GM23338 (cell line): ENCODE results near the gene ELAVL4. TPM values are rescaled to one million over a fixed set of nuclear protein-coding genes. Genes with fewer than 3 reads are reported as not detected.

Experiments used
- ATAC-seq: fragments of 200-7000 bp; cut with Tn5 transposase; 3 replicates; pipeline ENCODE4 v1.9.1; 2020
- DNase-seq: peaks from one replicate; pipeline ENCODE4 v3.0.0-alpha.2; 2015; ENCODE audit warnings: low spot score
- H2AFZ ChIP-seq: fragments of 200-600 bp; sonication (generic); 2 replicates; pipeline ENCODE4 v1.8.0; 2016; ENCODE audit warnings: antibody characterized with exemption, mild to moderate bottlenecking, moderate library complexity
- H3F3A ChIP-seq: fragments of 200-600 bp; sonication (generic); replicated peaks from 2 replicates; pipeline ENCODE4 v1.8.0; 2017; ENCODE audit warnings: antibody characterized with exemption, mixed run types, low read depth
- H3K27ac ChIP-seq: fragments of 200-600 bp; sonication (generic); 2 replicates; pipeline ENCODE4 v1.6.1; 2016; ENCODE audit warnings: low read depth
- H3K27me3 ChIP-seq: fragments of 200-600 bp; sonication (generic); 2 replicates; pipeline ENCODE4 v1.8.0; 2016; ENCODE audit warnings: mild to moderate bottlenecking, mixed run types, moderate library complexity; ENCODE audit not compliant: insufficient read depth
- H3K36me3 ChIP-seq: fragments of 200-600 bp; sonication (generic); 2 replicates; pipeline ENCODE4 v1.8.0; 2016; ENCODE audit warnings: mild to moderate bottlenecking; ENCODE audit not compliant: insufficient read depth
- H3K4me1 ChIP-seq: fragments of 200-600 bp; sonication (generic); 2 replicates; pipeline ENCODE4 v1.8.0; 2016; ENCODE audit warnings: mild to moderate bottlenecking, moderate library complexity; ENCODE audit not compliant: insufficient read depth
- H3K4me2 ChIP-seq: fragments of 200-600 bp; sonication (generic); 2 replicates; pipeline ENCODE4 v1.7.1; 2017; ENCODE audit warnings: mixed run types
- H3K4me3 ChIP-seq: fragments of 200-600 bp; sonication (generic); 2 replicates; pipeline ENCODE4 v1.6.1; 2016; ENCODE audit warnings: mixed run types
- H3K79me2 ChIP-seq: fragments of 200-600 bp; sonication (generic); replicated peaks from 2 replicates; pipeline ENCODE4 v1.8.0; 2017; ENCODE audit warnings: mild to moderate bottlenecking; ENCODE audit not compliant: insufficient read depth
- H3K9me2 ChIP-seq: fragments of 200-600 bp; sonication (generic); 2 replicates; pipeline ENCODE4 v1.8.0; 2017; ENCODE audit not compliant: insufficient read depth
- H4K20me1 ChIP-seq: fragments of 200-600 bp; sonication (generic); replicated peaks from 2 replicates; pipeline ENCODE4 v1.8.0; 2017; ENCODE audit warnings: mild to moderate bottlenecking; ENCODE audit not compliant: insufficient read depth
- H3K27ac Mint-ChIP-seq: 2 replicates; pipeline ENCODE4 v1.8.0; 2020; ENCODE audit warnings: inconsistent platforms, mild to moderate bottlenecking, moderate library complexity, mixed read lengths
- H3K27me3 Mint-ChIP-seq: 3 replicates; pipeline ENCODE4 v1.8.0; 2022; ENCODE audit warnings: low read depth, mild to moderate bottlenecking, moderate library complexity, mixed read lengths, inconsistent platforms; ENCODE audit not compliant: insufficient read depth, poor library complexity
- H3K36me3 Mint-ChIP-seq: 3 replicates; pipeline ENCODE4 v1.8.0; 2021; ENCODE audit warnings: low read depth, mild to moderate bottlenecking, inconsistent platforms, moderate library complexity, mixed read lengths
- H3K4me1 Mint-ChIP-seq: 3 replicates; pipeline ENCODE4 v1.8.0; 2020; ENCODE audit warnings: mild to moderate bottlenecking, inconsistent platforms, mixed read lengths
- H3K4me3 Mint-ChIP-seq: 3 replicates; pipeline ENCODE4 v1.8.0; 2021; ENCODE audit warnings: moderate library complexity, mild to moderate bottlenecking, inconsistent platforms, mixed read lengths
- H3K9me3 Mint-ChIP-seq: 3 replicates; pipeline ENCODE4 v1.8.0; 2020; ENCODE audit warnings: moderate library complexity, mild to moderate bottlenecking, inconsistent platforms, mixed read lengths
- CREB1 ChIP-seq: fragments of 250-450 bp; sonication (Bioruptor Pico); IDR thresholded peaks from 2 replicates; pipeline ENCODE4 v1.5.0; 2020; ENCODE audit warnings: low read depth, mild to moderate bottlenecking, moderate library complexity
- EZH2 ChIP-seq: fragments of 200-600 bp; sonication (generic); IDR thresholded peaks from one replicate; pipeline ENCODE4 v1.8.0; 2017; ENCODE audit warnings: antibody characterized with exemption, mild to moderate bottlenecking, low read depth; ENCODE audit not compliant: unreplicated experiment
- POLR2AphosphoS5 ChIP-seq: IDR thresholded peaks from 2 replicates; pipeline ENCODE4 v1.6.1; 2016; ENCODE audit warnings: antibody characterized with exemption, low read depth
- STAT1 ChIP-seq: IDR thresholded peaks from one replicate; pipeline ENCODE4 v1.6.1; 2016; ENCODE audit warnings: antibody characterized with exemption; ENCODE audit not compliant: unreplicated experiment
- ZNF114 ChIP-seq: fragments of 250-450 bp; sonication (Bioruptor Pico); IDR thresholded peaks from 2 replicates; pipeline ENCODE4 v1.5.0; 2020; ENCODE audit warnings: mild to moderate bottlenecking, moderate library complexity
- ZNF331 ChIP-seq: fragments of 250-450 bp; sonication (Bioruptor Pico); IDR thresholded peaks from 2 replicates; pipeline ENCODE4 v1.5.0; 2020; ENCODE audit warnings: low read depth, mild to moderate bottlenecking, moderate library complexity
- polyA plus RNA-seq: library from polyadenylated mRNA; unstranded; fragments of >200 nt; fragmentation: Nextera tagmentation; extraction: Ambion mirVana; gene quantifications from 2 replicates; pipeline ENCODE4 v1.2.1, GENCODE V29; 2016
- total RNA-seq: library from RNA; depleted of rRNA; stranded (reverse); fragments of >200 nt; shearing (Covaris generic); gene quantifications from 2 replicates; pipeline ENCODE4 v1.2.3, GENCODE V29; 2014
- TF ChIP-seq, protein P1 (sequence below), 2 experiments: fragments of 200-600 bp in 1 of 2; sonication (generic) in 1 of 2; conservative IDR thresholded peaks; 2 replicates each; pipeline versions ENCODE4 v1.5.1 to v1.6.1; 2016 to 2017; ENCODE audit warnings: antibody characterized with exemption in 2 of 2, low read depth in 2 of 2, mild to moderate bottlenecking in 2 of 2, moderate library complexity in 1 of 2
- TF ChIP-seq, protein P2 (sequence below): IDR thresholded peaks from one replicate; pipeline ENCODE4 v1.6.1; 2018; ENCODE audit warnings: antibody characterized with exemption; ENCODE audit not compliant: unreplicated experiment
- TF ChIP-seq, protein P3 (sequence below): IDR thresholded peaks from 2 replicates; pipeline ENCODE4 v1.6.1; 2016; ENCODE audit warnings: antibody characterized with exemption

ELAVL4 gene
- total and polyA plus RNA-seq, 2 experiments from 2014 or later: 1.4 to 1.9 TPM

DNA sequence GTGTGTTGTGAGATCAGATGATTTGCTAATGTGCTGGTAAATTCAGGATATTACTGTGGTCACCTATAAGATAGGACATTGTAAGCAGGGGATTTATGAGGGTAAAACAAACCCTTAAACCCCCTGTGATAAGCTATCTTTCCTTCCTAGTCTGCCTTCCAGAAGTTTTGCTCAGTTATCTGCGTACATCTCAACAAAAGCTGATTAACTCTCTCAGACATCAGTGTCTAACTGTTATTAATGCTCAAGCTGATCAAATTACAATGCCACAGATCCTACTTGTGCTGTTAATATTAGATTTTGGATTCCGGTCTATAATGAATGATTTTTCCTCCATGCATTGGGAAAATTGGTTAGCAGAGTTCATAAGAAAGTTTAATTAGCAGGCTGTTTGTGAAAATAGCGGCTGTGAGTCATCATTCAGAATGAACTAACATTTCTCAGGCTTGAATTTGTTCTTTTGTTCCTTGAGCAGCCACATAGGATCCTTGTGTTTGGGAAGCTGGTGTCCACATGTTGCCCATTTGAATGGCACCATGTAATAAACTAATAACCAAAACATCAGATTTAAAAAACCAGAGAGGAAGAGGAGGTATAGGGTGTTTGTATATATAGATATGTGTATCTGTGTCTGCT is 48.7 kb downstream of the ELAVL4 start:
- no peaks in the 10 kb centered on the region for H3K36me3 ChIP-seq
- no peaks in the 10 kb centered on the region for H3K9me2 ChIP-seq
- H3F3A ChIP-seq: no peaks in the 10 kb centered on the region
- no peak overlapping the region for H3K27ac Mint-ChIP-seq
- TF ChIP-seq CREB1: no peak
- H3K27me3 Mint-ChIP-seq: no peaks in the 10 kb centered on the region
- no peak overlapping the region for H3K4me3 Mint-ChIP-seq
- H2AFZ ChIP-seq: no peak overlapping the region
- no peaks in the 10 kb centered on the region for H3K9me3 Mint-ChIP-seq
- no peak overlapping the region for H3K4me2 ChIP-seq
- H3K4me3 ChIP-seq: no peak overlapping the region
- no peaks in the 10 kb centered on the region for H3K36me3 Mint-ChIP-seq
- H3K4me1 Mint-ChIP-seq: peaks cover 18% of the 10 kb centered on the region
- peaks cover 32% of the 10 kb centered on the region for H3K4me1 ChIP-seq
- ATAC-seq (no peak), DNase-seq (no peak)
- H3K27me3 ChIP-seq: no peaks in the 10 kb centered on the region
- H3K79me2 ChIP-seq: no peaks in the 10 kb centered on the region
- H3K27ac ChIP-seq: no peak overlapping the region
- no peaks in the 10 kb centered on the region for H4K20me1 ChIP-seq

DNA sequence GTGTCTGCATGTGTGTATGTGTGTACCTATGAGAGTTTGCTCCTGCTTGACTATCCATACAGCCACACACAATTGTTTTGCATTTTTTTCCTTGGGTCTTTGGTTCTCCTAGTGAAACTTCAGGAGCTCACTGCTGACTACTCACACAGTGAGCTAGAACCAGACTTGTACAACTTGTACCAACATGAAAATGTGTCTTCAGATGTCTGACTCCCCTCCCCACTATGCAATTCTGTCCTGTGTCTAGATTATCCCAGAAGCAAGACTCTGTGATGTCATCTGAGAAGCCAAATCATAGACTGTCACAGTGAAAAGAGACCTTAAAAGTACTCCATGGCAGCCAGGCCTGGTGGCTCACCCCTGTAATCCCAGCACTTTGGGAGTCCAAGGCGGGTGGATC is 49.7 kb downstream of the ELAVL4 start:
- H3K4me1 ChIP-seq: peaks cover 22% of the 10 kb centered on the region
- no peak overlapping the region for H3K4me2 ChIP-seq
- no peak overlapping the region for H3K4me3 ChIP-seq
- no peaks in the 10 kb centered on the region for H3F3A ChIP-seq
- DNase-seq (no peak), ATAC-seq (no peak)
- H3K27ac ChIP-seq: no peak overlapping the region
- peaks cover 2% of the 10 kb centered on the region; the same call in 1 of the 2 replicates for H3K9me2 ChIP-seq
- H3K36me3 ChIP-seq: no peaks in the 10 kb centered on the region
- H3K79me2 ChIP-seq: no peaks in the 10 kb centered on the region
- no peak overlapping the region for H2AFZ ChIP-seq
- no peak overlapping the region for H3K4me3 Mint-ChIP-seq
- H3K4me1 Mint-ChIP-seq: peaks cover 13% of the 10 kb centered on the region
- no peaks in the 10 kb centered on the region for H3K36me3 Mint-ChIP-seq
- H3K27me3 ChIP-seq: no peaks in the 10 kb centered on the region
- no peaks in the 10 kb centered on the region for H4K20me1 ChIP-seq
- no peak overlapping the region for H3K27ac Mint-ChIP-seq
- peaks cover 1% of the 10 kb centered on the region for H3K27me3 Mint-ChIP-seq
- no peaks in the 10 kb centered on the region for H3K9me3 Mint-ChIP-seq
- TF ChIP-seq, protein P1, sequence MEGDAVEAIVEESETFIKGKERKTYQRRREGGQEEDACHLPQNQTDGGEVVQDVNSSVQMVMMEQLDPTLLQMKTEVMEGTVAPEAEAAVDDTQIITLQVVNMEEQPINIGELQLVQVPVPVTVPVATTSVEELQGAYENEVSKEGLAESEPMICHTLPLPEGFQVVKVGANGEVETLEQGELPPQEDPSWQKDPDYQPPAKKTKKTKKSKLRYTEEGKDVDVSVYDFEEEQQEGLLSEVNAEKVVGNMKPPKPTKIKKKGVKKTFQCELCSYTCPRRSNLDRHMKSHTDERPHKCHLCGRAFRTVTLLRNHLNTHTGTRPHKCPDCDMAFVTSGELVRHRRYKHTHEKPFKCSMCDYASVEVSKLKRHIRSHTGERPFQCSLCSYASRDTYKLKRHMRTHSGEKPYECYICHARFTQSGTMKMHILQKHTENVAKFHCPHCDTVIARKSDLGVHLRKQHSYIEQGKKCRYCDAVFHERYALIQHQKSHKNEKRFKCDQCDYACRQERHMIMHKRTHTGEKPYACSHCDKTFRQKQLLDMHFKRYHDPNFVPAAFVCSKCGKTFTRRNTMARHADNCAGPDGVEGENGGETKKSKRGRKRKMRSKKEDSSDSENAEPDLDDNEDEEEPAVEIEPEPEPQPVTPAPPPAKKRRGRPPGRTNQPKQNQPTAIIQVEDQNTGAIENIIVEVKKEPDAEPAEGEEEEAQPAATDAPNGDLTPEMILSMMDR (conservative IDR thresholded peaks at IDR 0.05; ENCODE audit: low read depth in 2 of 2): no peak
- no peak for TF ChIP-seq ZNF114 (CRISPR knock-in tag)
- TF ChIP-seq POLR2AphosphoS5: no peak
- TF ChIP-seq STAT1: no peak
- TF ChIP-seq EZH2: no peak
- TF ChIP-seq ZNF331 (CRISPR knock-in tag): no peak
- TF ChIP-seq CREB1: no peak
- TF ChIP-seq, protein P2, sequence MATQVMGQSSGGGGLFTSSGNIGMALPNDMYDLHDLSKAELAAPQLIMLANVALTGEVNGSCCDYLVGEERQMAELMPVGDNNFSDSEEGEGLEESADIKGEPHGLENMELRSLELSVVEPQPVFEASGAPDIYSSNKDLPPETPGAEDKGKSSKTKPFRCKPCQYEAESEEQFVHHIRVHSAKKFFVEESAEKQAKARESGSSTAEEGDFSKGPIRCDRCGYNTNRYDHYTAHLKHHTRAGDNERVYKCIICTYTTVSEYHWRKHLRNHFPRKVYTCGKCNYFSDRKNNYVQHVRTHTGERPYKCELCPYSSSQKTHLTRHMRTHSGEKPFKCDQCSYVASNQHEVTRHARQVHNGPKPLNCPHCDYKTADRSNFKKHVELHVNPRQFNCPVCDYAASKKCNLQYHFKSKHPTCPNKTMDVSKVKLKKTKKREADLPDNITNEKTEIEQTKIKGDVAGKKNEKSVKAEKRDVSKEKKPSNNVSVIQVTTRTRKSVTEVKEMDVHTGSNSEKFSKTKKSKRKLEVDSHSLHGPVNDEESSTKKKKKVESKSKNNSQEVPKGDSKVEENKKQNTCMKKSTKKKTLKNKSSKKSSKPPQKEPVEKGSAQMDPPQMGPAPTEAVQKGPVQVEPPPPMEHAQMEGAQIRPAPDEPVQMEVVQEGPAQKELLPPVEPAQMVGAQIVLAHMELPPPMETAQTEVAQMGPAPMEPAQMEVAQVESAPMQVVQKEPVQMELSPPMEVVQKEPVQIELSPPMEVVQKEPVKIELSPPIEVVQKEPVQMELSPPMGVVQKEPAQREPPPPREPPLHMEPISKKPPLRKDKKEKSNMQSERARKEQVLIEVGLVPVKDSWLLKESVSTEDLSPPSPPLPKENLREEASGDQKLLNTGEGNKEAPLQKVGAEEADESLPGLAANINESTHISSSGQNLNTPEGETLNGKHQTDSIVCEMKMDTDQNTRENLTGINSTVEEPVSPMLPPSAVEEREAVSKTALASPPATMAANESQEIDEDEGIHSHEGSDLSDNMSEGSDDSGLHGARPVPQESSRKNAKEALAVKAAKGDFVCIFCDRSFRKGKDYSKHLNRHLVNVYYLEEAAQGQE: no peak
- TF ChIP-seq, protein P3, sequence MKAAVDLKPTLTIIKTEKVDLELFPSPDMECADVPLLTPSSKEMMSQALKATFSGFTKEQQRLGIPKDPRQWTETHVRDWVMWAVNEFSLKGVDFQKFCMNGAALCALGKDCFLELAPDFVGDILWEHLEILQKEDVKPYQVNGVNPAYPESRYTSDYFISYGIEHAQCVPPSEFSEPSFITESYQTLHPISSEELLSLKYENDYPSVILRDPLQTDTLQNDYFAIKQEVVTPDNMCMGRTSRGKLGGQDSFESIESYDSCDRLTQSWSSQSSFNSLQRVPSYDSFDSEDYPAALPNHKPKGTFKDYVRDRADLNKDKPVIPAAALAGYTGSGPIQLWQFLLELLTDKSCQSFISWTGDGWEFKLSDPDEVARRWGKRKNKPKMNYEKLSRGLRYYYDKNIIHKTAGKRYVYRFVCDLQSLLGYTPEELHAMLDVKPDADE: no peak
